Neural crest cell (in vitro differentiated cells): ENCODE measurements around the gene CPA1. TPM values are rescaled to one million over a fixed set of nuclear protein-coding genes. Genes with fewer than 3 reads are reported as not detected.

Source experiments
- DNase-seq: peaks from one replicate; pipeline ENCODE4 v3.0.0; 2021; ENCODE audit warnings: low read depth, mixed read lengths, low spot score
- H3K27ac Mint-ChIP-seq: one replicate; pipeline ENCODE4 v1.8.0; 2021; ENCODE audit warnings: mild to moderate bottlenecking, mixed read lengths; ENCODE audit not compliant: unreplicated experiment
- H3K27me3 Mint-ChIP-seq: 2 replicates; pipeline ENCODE4 v1.8.0; 2021; ENCODE audit warnings: low read depth, mild to moderate bottlenecking, mixed read lengths
- H3K36me3 Mint-ChIP-seq: 2 replicates; pipeline ENCODE4 v1.8.0; 2021; ENCODE audit warnings: low read depth, mild to moderate bottlenecking, mixed read lengths
- H3K4me1 Mint-ChIP-seq: 2 replicates; pipeline ENCODE4 v1.8.0; 2021; ENCODE audit warnings: mixed read lengths
- H3K4me3 Mint-ChIP-seq: one replicate; pipeline ENCODE4 v1.8.0; 2021; ENCODE audit warnings: mild to moderate bottlenecking, mixed read lengths
- H3K9me3 Mint-ChIP-seq: 2 replicates; pipeline ENCODE4 v1.8.0; 2021; ENCODE audit warnings: mixed read lengths
- total RNA-seq: library from RNA; stranded (reverse); gene quantifications from 2 replicates; pipeline ENCODE4 v1.2.1, GENCODE V29; 2021
- TF ChIP-seq, protein P1 (sequence below): fragments of 200-600 bp; sonication (generic); conservative IDR thresholded peaks from 2 replicates; pipeline ENCODE4 v1.5.0; 2021; ENCODE audit warnings: antibody characterized with exemption, mild to moderate bottlenecking

Gene CPA1
- total RNA-seq, 1 donor from 2014 or later: not detected

DNA sequence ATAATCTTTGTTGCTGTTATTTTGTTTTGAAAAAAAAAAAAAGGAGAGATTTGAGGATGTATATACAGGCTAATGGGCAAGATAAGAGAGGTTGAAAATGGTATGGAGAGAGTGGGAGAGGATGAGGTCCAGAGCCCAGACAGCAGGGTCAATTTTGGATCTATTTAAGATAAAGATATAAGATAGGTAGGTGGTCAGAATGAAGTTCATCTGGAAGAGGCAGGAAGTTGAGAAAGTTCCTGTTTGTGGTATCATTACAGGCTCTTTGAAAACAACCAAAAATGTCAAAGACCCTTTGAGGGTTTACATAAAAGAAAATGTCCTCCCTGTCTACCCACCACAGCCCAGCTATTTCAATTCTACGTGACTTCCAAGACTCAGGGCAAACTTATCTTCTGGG is 53.0 kb downstream of the CPA1 start:
- TF ChIP-seq, protein P1, sequence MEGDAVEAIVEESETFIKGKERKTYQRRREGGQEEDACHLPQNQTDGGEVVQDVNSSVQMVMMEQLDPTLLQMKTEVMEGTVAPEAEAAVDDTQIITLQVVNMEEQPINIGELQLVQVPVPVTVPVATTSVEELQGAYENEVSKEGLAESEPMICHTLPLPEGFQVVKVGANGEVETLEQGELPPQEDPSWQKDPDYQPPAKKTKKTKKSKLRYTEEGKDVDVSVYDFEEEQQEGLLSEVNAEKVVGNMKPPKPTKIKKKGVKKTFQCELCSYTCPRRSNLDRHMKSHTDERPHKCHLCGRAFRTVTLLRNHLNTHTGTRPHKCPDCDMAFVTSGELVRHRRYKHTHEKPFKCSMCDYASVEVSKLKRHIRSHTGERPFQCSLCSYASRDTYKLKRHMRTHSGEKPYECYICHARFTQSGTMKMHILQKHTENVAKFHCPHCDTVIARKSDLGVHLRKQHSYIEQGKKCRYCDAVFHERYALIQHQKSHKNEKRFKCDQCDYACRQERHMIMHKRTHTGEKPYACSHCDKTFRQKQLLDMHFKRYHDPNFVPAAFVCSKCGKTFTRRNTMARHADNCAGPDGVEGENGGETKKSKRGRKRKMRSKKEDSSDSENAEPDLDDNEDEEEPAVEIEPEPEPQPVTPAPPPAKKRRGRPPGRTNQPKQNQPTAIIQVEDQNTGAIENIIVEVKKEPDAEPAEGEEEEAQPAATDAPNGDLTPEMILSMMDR: no peak

DNA sequence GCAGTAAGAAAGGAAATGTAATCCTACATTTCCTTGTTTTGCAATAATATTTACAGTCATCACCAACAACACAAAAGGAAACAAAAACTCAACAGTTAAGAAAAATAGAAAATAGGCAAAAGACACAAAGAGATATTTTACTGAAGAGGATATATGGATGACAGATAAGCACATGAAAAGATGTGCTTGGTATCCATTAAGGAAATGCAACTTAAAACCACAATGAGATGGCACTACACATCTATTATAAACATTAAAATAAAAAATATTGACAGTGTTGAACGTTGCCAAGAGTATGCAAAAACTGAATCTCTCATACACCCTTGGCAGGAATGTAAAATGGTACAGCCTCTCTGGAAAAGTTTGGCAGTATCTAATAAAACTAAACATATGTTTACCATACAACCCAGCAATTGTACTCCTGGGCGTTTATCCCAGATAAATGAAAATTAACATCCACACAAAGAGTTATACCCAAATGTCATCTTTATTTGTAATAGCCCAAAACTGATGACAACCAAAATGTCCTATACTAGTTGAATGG is 55.1 kb downstream of the CPA1 start:
- DNase-seq: no peak
- Mint-ChIP-seq H3K9me3 (peaks cover 3% of the 10 kb centered on the region), H3K27me3 (no peaks in the 10 kb centered on the region), H3K27ac (no peak overlapping the region), H3K36me3 (peaks cover 4% of the 10 kb centered on the region), H3K4me3 (no peak overlapping the region), H3K4me1 (peaks cover 21% of the 10 kb centered on the region)
- TF ChIP-seq, protein P1: no peak

More for the DNA sequence above, 53.0 kb downstream of the CPA1 start:
- H3K27me3 Mint-ChIP-seq: no peaks in the 10 kb centered on the region
- peaks cover 3% of the 10 kb centered on the region for H3K36me3 Mint-ChIP-seq
- no peak overlapping the region for H3K27ac Mint-ChIP-seq
- peaks cover 3% of the 10 kb centered on the region for H3K9me3 Mint-ChIP-seq
- H3K4me1 Mint-ChIP-seq: peaks cover 4% of the 10 kb centered on the region
- no peak for DNase-seq
- H3K4me3 Mint-ChIP-seq: no peak overlapping the region

DNA sequence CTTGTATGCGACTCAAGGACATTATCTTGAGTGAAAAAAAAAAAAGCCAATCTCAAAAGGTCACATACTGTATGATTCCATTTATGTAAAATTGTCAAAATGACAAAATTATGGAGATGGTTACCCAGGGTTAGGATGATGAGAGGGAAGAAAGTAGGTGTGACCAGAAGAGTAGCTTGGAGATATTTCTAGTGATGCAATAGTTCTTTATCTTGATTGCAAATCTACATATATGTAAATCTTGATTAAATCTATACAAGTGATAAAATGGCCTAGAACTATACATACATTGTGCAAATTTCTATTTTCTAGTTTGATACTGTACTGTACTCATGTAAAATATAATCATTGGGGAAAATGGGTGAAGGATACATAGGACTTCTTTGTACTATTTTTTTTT is 56.0 kb downstream of the CPA1 start:
- peaks cover 6% of the 10 kb centered on the region for H3K9me3 Mint-ChIP-seq
- TF ChIP-seq, protein P1: no peak
- peaks cover 30% of the 10 kb centered on the region for H3K4me1 Mint-ChIP-seq
- H3K4me3 Mint-ChIP-seq: no peak overlapping the region
- no peaks in the 10 kb centered on the region for H3K27me3 Mint-ChIP-seq
- no peak for DNase-seq
- H3K36me3 Mint-ChIP-seq: peaks cover 9% of the 10 kb centered on the region
- H3K27ac Mint-ChIP-seq: no peak overlapping the region

Other genes starting within 250 kb of the CPA1 start
- gene TMEM209, start 175.1 kb upstream of the CPA1 start, total RNA-seq: 41.8 and 43.6 TPM in 2 replicates
- not detected in 2 replicates for gene SSMEM1, start 172.6 kb upstream of the CPA1 start, total RNA-seq
- gene CPA2, start 113.6 kb upstream of the CPA1 start, total RNA-seq: 0.55 and 1.2 TPM in 2 replicates
- 0.41 and 0.72 TPM in 2 replicates for gene CPA4, start 87.3 kb upstream of the CPA1 start, total RNA-seq
- gene CPA5, start 35.7 kb upstream of the CPA1 start, total RNA-seq: not detected in 2 replicates
- gene CEP41, start 60.5 kb downstream of the CPA1 start, total RNA-seq: 27.8 and 29.3 TPM in 2 replicates
- 212 and 236 TPM in 2 replicates for gene MEST, start 111.6 kb downstream of the CPA1 start, total RNA-seq